Measurements from ENCODE around the gene MND1.

The MND1 gene

GRCh38 chr4:153346031-153346430, 1.5 kb downstream of the MND1 start:
- H3K4me1 ChIP-seq (ENCODE audit: control insufficient read depth in 1 of 2, insufficient read depth in 2 of 2, low read length in 2 of 2): peaks cover 7 to 12% of the 10 kb centered on the region in 2 donors
- no peaks in the 10 kb centered on the region for H3K27me3 ChIP-seq (ENCODE audit: control insufficient read depth in 1 of 2, insufficient read depth in 2 of 2, low read length in 2 of 2)
- no peak overlapping the region for H3K9ac ChIP-seq (ENCODE audit: low read depth in 1 of 2, low read length in 2 of 2)
- no peaks in the 10 kb centered on the region for H3K36me3 ChIP-seq (ENCODE audit: control insufficient read depth in 1 of 2, insufficient read depth in 2 of 2, low read length in 2 of 2)
- no peaks in the 10 kb centered on the region for H3K9me3 ChIP-seq (ENCODE audit: control insufficient read depth in 1 of 2, low read length in 2 of 2)
- no peak overlapping the region for H3K27ac ChIP-seq (ENCODE audit: low read depth, low read length)
- peak overlapping the region in 1 of 2 donors; percentile 86 for H3K4me3 ChIP-seq (ENCODE audit: low read depth in 1 of 2, low read length in 2 of 2)

- Histone ChIP-seq H3K36me3 (ENCODE audit: control insufficient read depth in 1 of 2, insufficient read depth in 2 of 2, low read length in 2 of 2) (no peaks in the 10 kb centered on the region), H3K4me1 (ENCODE audit: control insufficient read depth in 1 of 2, insufficient read depth in 2 of 2, low read length in 2 of 2) (peaks cover 7 to 12% of the 10 kb centered on the region in 2 donors), H3K27me3 (ENCODE audit: control insufficient read depth in 1 of 2, insufficient read depth in 2 of 2, low read length in 2 of 2) (no peaks in the 10 kb centered on the region), H3K4me3 (ENCODE audit: low read depth in 1 of 2, low read length in 2 of 2) (no peak overlapping the region), H3K9me3 (ENCODE audit: control insufficient read depth in 1 of 2, low read length in 2 of 2) (no peaks in the 10 kb centered on the region), H3K9ac (ENCODE audit: low read depth in 1 of 2, low read length in 2 of 2) (no peak overlapping the region), H3K27ac (ENCODE audit: low read depth, low read length) (no peak overlapping the region)
Observed at GRCh38 chr4:153346563-153346962, 2.1 kb downstream of the MND1 start.

GRCh38 chr4:153347117-153347516, 2.6 kb downstream of the MND1 start:
- H3K9me3 ChIP-seq (ENCODE audit: control insufficient read depth in 1 of 2, low read length in 2 of 2): no peaks in the 10 kb centered on the region

GRCh38 chr4:153348006-153348405, 3.5 kb downstream of the MND1 start:
- no peak overlapping the region for H3K9ac ChIP-seq (ENCODE audit: low read depth in 1 of 2, low read length in 2 of 2)

More at GRCh38 chr4:153347117-153347516, 2.6 kb downstream of the MND1 start:
- no peaks in the 10 kb centered on the region for H3K27me3 ChIP-seq (ENCODE audit: control insufficient read depth in 1 of 2, insufficient read depth in 2 of 2, low read length in 2 of 2)
- no peak overlapping the region for H3K4me3 ChIP-seq (ENCODE audit: low read depth in 1 of 2, low read length in 2 of 2)
- H3K36me3 ChIP-seq (ENCODE audit: control insufficient read depth in 1 of 2, insufficient read depth in 2 of 2, low read length in 2 of 2): no peaks in the 10 kb centered on the region
- H3K4me1 ChIP-seq (ENCODE audit: control insufficient read depth in 1 of 2, insufficient read depth in 2 of 2, low read length in 2 of 2): peaks cover 7 to 12% of the 10 kb centered on the region in 2 donors
- H3K9ac ChIP-seq (ENCODE audit: low read depth in 1 of 2, low read length in 2 of 2): no peak overlapping the region
- no peak overlapping the region for H3K27ac ChIP-seq (ENCODE audit: low read depth, low read length)

GRCh38 chr4:153349206-153349805, 4.8 kb downstream of the MND1 start:
- Histone ChIP-seq H3K36me3 (ENCODE audit: control insufficient read depth in 1 of 2, insufficient read depth in 2 of 2, low read length in 2 of 2) (no peaks in the 10 kb centered on the region), H3K9ac (ENCODE audit: low read depth in 1 of 2, low read length in 2 of 2) (no peak overlapping the region), H3K9me3 (ENCODE audit: control insufficient read depth in 1 of 2, low read length in 2 of 2) (no peaks in the 10 kb centered on the region), H3K4me1 (ENCODE audit: control insufficient read depth in 1 of 2, insufficient read depth in 2 of 2, low read length in 2 of 2) (peaks cover 4 to 8% of the 10 kb centered on the region in 2 donors), H3K4me3 (ENCODE audit: low read depth in 1 of 2, low read length in 2 of 2) (no peak overlapping the region), H3K27me3 (ENCODE audit: control insufficient read depth in 1 of 2, insufficient read depth in 2 of 2, low read length in 2 of 2) (no peaks in the 10 kb centered on the region), H3K27ac (ENCODE audit: low read depth, low read length) (no peak overlapping the region)

More at GRCh38 chr4:153348006-153348405, 3.5 kb downstream of the MND1 start:
- Histone ChIP-seq H3K9me3 (ENCODE audit: control insufficient read depth in 1 of 2, low read length in 2 of 2) (no peaks in the 10 kb centered on the region), H3K27me3 (ENCODE audit: control insufficient read depth in 1 of 2, insufficient read depth in 2 of 2, low read length in 2 of 2) (no peaks in the 10 kb centered on the region), H3K27ac (ENCODE audit: low read depth, low read length) (no peak overlapping the region), H3K4me1 (ENCODE audit: control insufficient read depth in 1 of 2, insufficient read depth in 2 of 2, low read length in 2 of 2) (peaks cover 7 to 12% of the 10 kb centered on the region in 2 donors), H3K36me3 (ENCODE audit: control insufficient read depth in 1 of 2, insufficient read depth in 2 of 2, low read length in 2 of 2) (no peaks in the 10 kb centered on the region), H3K4me3 (ENCODE audit: low read depth in 1 of 2, low read length in 2 of 2) (no peak overlapping the region)

GRCh38 chr4:153362184-153362583, 17.7 kb downstream of the MND1 start:
- Histone ChIP-seq H3K9me3 (ENCODE audit: control insufficient read depth in 1 of 2, low read length in 2 of 2) (no peaks in the 10 kb centered on the region), H3K9ac (ENCODE audit: low read depth in 1 of 2, low read length in 2 of 2) (no peak overlapping the region), H3K27ac (ENCODE audit: low read depth, low read length) (no peak overlapping the region), H3K4me1 (ENCODE audit: control insufficient read depth in 1 of 2, insufficient read depth in 2 of 2, low read length in 2 of 2) (no peaks in the 10 kb centered on the region), H3K36me3 (ENCODE audit: control insufficient read depth in 1 of 2, insufficient read depth in 2 of 2, low read length in 2 of 2) (no peaks in the 10 kb centered on the region), H3K4me3 (ENCODE audit: low read depth in 1 of 2, low read length in 2 of 2) (no peak overlapping the region), H3K27me3 (ENCODE audit: control insufficient read depth in 1 of 2, insufficient read depth in 2 of 2, low read length in 2 of 2) (no peaks in the 10 kb centered on the region)

GRCh38 chr4:153364061-153364460, 19.6 kb downstream of the MND1 start:
- Histone ChIP-seq H3K9me3 (ENCODE audit: control insufficient read depth in 1 of 2, low read length in 2 of 2) (no peaks in the 10 kb centered on the region), H3K36me3 (ENCODE audit: control insufficient read depth in 1 of 2, insufficient read depth in 2 of 2, low read length in 2 of 2) (no peaks in the 10 kb centered on the region), H3K27me3 (ENCODE audit: control insufficient read depth in 1 of 2, insufficient read depth in 2 of 2, low read length in 2 of 2) (no peaks in the 10 kb centered on the region), H3K4me3 (ENCODE audit: low read depth in 1 of 2, low read length in 2 of 2) (no peak overlapping the region), H3K9ac (ENCODE audit: low read depth in 1 of 2, low read length in 2 of 2) (no peak overlapping the region), H3K4me1 (ENCODE audit: control insufficient read depth in 1 of 2, insufficient read depth in 2 of 2, low read length in 2 of 2) (no peaks in the 10 kb centered on the region), H3K27ac (ENCODE audit: low read depth, low read length) (no peak overlapping the region)

GRCh38 chr4:153365003-153365402, 20.5 kb downstream of the MND1 start:
- no peaks in the 10 kb centered on the region for H3K27me3 ChIP-seq (ENCODE audit: control insufficient read depth in 1 of 2, insufficient read depth in 2 of 2, low read length in 2 of 2)
- no peaks in the 10 kb centered on the region for H3K9me3 ChIP-seq (ENCODE audit: control insufficient read depth in 1 of 2, low read length in 2 of 2)
- H3K4me3 ChIP-seq (ENCODE audit: low read depth in 1 of 2, low read length in 2 of 2): no peak overlapping the region
- H3K9ac ChIP-seq (ENCODE audit: low read depth in 1 of 2, low read length in 2 of 2): no peak overlapping the region
- no peak overlapping the region for H3K27ac ChIP-seq (ENCODE audit: low read depth, low read length)
- H3K36me3 ChIP-seq (ENCODE audit: control insufficient read depth in 1 of 2, insufficient read depth in 2 of 2, low read length in 2 of 2): no peaks in the 10 kb centered on the region
- H3K4me1 ChIP-seq (ENCODE audit: control insufficient read depth in 1 of 2, insufficient read depth in 2 of 2, low read length in 2 of 2): no peaks in the 10 kb centered on the region

GRCh38 chr4:153366486-153366885, 22.0 kb downstream of the MND1 start:
- H3K36me3 ChIP-seq (ENCODE audit: control insufficient read depth in 1 of 2, insufficient read depth in 2 of 2, low read length in 2 of 2): no peaks in the 10 kb centered on the region
- H3K9ac ChIP-seq (ENCODE audit: low read depth in 1 of 2, low read length in 2 of 2): no peak overlapping the region

GRCh38 chr4:153367092-153367491, 22.6 kb downstream of the MND1 start:
- H3K4me1 ChIP-seq (ENCODE audit: control insufficient read depth in 1 of 2, insufficient read depth in 2 of 2, low read length in 2 of 2): no peaks in the 10 kb centered on the region
- no peak overlapping the region for H3K9ac ChIP-seq (ENCODE audit: low read depth in 1 of 2, low read length in 2 of 2)
- no peak overlapping the region for H3K4me3 ChIP-seq (ENCODE audit: low read depth in 1 of 2, low read length in 2 of 2)
- no peaks in the 10 kb centered on the region for H3K27me3 ChIP-seq (ENCODE audit: control insufficient read depth in 1 of 2, insufficient read depth in 2 of 2, low read length in 2 of 2)
- H3K27ac ChIP-seq (ENCODE audit: low read depth, low read length): no peak overlapping the region
- no peaks in the 10 kb centered on the region for H3K9me3 ChIP-seq (ENCODE audit: control insufficient read depth in 1 of 2, low read length in 2 of 2)
- H3K36me3 ChIP-seq (ENCODE audit: control insufficient read depth in 1 of 2, insufficient read depth in 2 of 2, low read length in 2 of 2): no peaks in the 10 kb centered on the region

More at GRCh38 chr4:153366486-153366885, 22.0 kb downstream of the MND1 start:
- H3K4me1 ChIP-seq (ENCODE audit: control insufficient read depth in 1 of 2, insufficient read depth in 2 of 2, low read length in 2 of 2): no peaks in the 10 kb centered on the region
- H3K4me3 ChIP-seq (ENCODE audit: low read depth in 1 of 2, low read length in 2 of 2): no peak overlapping the region
- H3K9me3 ChIP-seq (ENCODE audit: control insufficient read depth in 1 of 2, low read length in 2 of 2): no peaks in the 10 kb centered on the region
- H3K27me3 ChIP-seq (ENCODE audit: control insufficient read depth in 1 of 2, insufficient read depth in 2 of 2, low read length in 2 of 2): no peaks in the 10 kb centered on the region
- H3K27ac ChIP-seq (ENCODE audit: low read depth, low read length): no peak overlapping the region
